Measurements from ENCODE around the gene NRAS.

GRCh38 chr1:114677691-114678090 lies 38.9 kb downstream of the NRAS start:
- TF ChIP-seq CTCF (IDR thresholded peaks at IDR 0.05; ENCODE audit: low read depth, low read length) (no peak), EZH2phosphoT487 (IDR thresholded peaks at IDR 0.05; ENCODE audit: low read depth) (no peak)

Data from OCI-LY3 (cell line).